GM12878 (cell line): ENCODE data around the gene SPRED2.

Experiments used
- CTCF ChIP-seq, 3 experiments: IDR thresholded peaks in 2 of 3; conservative IDR thresholded peaks in 1 of 3; 2 replicates each; pipeline ENCODE4 v1.5.1; 2011; ENCODE audit warnings: low read depth in 3 of 3, low read length in 3 of 3, mild to moderate bottlenecking in 3 of 3, control low read depth in 2 of 3, moderate library complexity in 2 of 3, inconsistent platforms in 1 of 3, mixed read lengths in 1 of 3; ENCODE audit not compliant: control insufficient read depth in 2 of 3, insufficient read depth in 1 of 3; ENCODE audit errors: extremely low read depth in 1 of 3
- IKZF1 ChIP-seq: fragments of 450-650 bp; conservative IDR thresholded peaks from 2 replicates; pipeline ENCODE4 v1.6.1; 2017; ENCODE audit warnings: antibody characterized with exemption, mild to moderate bottlenecking
- MAX ChIP-seq: IDR thresholded peaks from 2 replicates; pipeline ENCODE4 v1.6.1; 2012; ENCODE audit warnings: low read depth, low read length, improper control_type of control experiment
- NFXL1 ChIP-seq: fragments of 450-650 bp; IDR thresholded peaks from 2 replicates; pipeline ENCODE4 v1.6.1; 2017; ENCODE audit warnings: antibody characterized with exemption, mild to moderate bottlenecking, borderline replicate concordance
- POLR2A ChIP-seq: IDR thresholded peaks from 2 replicates; pipeline ENCODE4 v1.6.1; 2011; ENCODE audit warnings: low read depth, mild to moderate bottlenecking, low read length
- POLR2AphosphoS5 ChIP-seq: IDR thresholded peaks from 2 replicates; pipeline ENCODE4 v1.6.1; 2011; ENCODE audit warnings: mild to moderate bottlenecking, low read length, inconsistent platforms
- SUZ12 ChIP-seq: fragments of 200-600 bp; sonication (generic); IDR thresholded peaks from one replicate; pipeline ENCODE4 v1.6.1; 2018; ENCODE audit warnings: antibody characterized with exemption, mild to moderate bottlenecking; ENCODE audit not compliant: unreplicated experiment
- TCF12 ChIP-seq: IDR thresholded peaks from 2 replicates; pipeline ENCODE4 v1.6.1; 2011; ENCODE audit warnings: low read depth, mild to moderate bottlenecking, low read length

- TF ChIP-seq POLR2AphosphoS5, result no peak
- no peak for TF ChIP-seq POLR2A
- TF ChIP-seq SUZ12, result no peak
- TF ChIP-seq CTCF (IDR thresholded peaks at IDR 0.05 in 2 of 3, conservative IDR thresholded peaks at IDR 0.05 in 1 of 3; ENCODE audit: control insufficient read depth in 2 of 3, extremely low read depth in 1 of 3, insufficient read depth in 1 of 3, low read depth in 3 of 3, low read length in 3 of 3), result peak in 1 of 3 experiments; percentile 10; a peak in 1 of 6 replicates
- TF ChIP-seq IKZF1, result no peak
- no peak for TF ChIP-seq TCF12
- no peak for TF ChIP-seq NFXL1
- no peak for TF ChIP-seq MAX
Measured at GRCh38 chr2:65353046-65353445, 79.4 kb downstream of the SPRED2 start.
